ENCODE results near the gene MAFF. TPM values are rescaled to one million over a fixed set of nuclear protein-coding genes. Genes with fewer than 3 reads are reported as not detected.

The MAFF gene
- polyA plus RNA-seq, 1 of the 3 experiments (the other 2 are of a cell fraction) = 7.9 TPM

- no peak for DNase-seq
- no peaks in the 10 kb centered on the region for H4K20me1 ChIP-seq (ENCODE audit: insufficient read depth)
- TF ChIP-seq RXRA (IDR thresholded peaks at IDR 0.05; ENCODE audit: borderline replicate concordance, low read depth) (no peak), RAD21 (IDR thresholded peaks at IDR 0.05; ENCODE audit: low read length) (no peak), USF2 (IDR thresholded peaks at IDR 0.05; ENCODE audit: borderline replicate concordance, low read depth, low read length) (no peak), FOXJ3 (CRISPR knock-in tag; IDR thresholded peaks at IDR 0.05) (no peak), CTCF (IDR thresholded peaks at IDR 0.05) (no peak), POLR2AphosphoS5 (IDR thresholded peaks at IDR 0.05; ENCODE audit: low read depth, low read length) (no peak), MXI1 (IDR thresholded peaks at IDR 0.05; ENCODE audit: low read depth, low read length) (no peak)
- TF ChIP-seq, protein P1, sequence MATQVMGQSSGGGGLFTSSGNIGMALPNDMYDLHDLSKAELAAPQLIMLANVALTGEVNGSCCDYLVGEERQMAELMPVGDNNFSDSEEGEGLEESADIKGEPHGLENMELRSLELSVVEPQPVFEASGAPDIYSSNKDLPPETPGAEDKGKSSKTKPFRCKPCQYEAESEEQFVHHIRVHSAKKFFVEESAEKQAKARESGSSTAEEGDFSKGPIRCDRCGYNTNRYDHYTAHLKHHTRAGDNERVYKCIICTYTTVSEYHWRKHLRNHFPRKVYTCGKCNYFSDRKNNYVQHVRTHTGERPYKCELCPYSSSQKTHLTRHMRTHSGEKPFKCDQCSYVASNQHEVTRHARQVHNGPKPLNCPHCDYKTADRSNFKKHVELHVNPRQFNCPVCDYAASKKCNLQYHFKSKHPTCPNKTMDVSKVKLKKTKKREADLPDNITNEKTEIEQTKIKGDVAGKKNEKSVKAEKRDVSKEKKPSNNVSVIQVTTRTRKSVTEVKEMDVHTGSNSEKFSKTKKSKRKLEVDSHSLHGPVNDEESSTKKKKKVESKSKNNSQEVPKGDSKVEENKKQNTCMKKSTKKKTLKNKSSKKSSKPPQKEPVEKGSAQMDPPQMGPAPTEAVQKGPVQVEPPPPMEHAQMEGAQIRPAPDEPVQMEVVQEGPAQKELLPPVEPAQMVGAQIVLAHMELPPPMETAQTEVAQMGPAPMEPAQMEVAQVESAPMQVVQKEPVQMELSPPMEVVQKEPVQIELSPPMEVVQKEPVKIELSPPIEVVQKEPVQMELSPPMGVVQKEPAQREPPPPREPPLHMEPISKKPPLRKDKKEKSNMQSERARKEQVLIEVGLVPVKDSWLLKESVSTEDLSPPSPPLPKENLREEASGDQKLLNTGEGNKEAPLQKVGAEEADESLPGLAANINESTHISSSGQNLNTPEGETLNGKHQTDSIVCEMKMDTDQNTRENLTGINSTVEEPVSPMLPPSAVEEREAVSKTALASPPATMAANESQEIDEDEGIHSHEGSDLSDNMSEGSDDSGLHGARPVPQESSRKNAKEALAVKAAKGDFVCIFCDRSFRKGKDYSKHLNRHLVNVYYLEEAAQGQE (IDR thresholded peaks at IDR 0.05; ENCODE audit: low read depth, low read length) = no peak
- TF ChIP-seq, protein P2, sequence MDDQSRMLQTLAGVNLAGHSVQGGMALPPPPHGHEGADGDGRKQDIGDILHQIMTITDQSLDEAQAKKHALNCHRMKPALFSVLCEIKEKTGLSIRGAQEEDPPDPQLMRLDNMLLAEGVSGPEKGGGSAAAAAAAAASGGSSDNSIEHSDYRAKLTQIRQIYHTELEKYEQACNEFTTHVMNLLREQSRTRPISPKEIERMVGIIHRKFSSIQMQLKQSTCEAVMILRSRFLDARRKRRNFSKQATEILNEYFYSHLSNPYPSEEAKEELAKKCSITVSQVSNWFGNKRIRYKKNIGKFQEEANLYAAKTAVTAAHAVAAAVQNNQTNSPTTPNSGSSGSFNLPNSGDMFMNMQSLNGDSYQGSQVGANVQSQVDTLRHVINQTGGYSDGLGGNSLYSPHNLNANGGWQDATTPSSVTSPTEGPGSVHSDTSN (IDR thresholded peaks at IDR 0.05) = no peak
- H3K36me3 ChIP-seq (replicated peaks in 1 of 2; ENCODE audit: control insufficient read depth in 1 of 2, insufficient read depth in 2 of 2, low read length in 1 of 2) = peaks cover 0 to 8% of the 10 kb centered on the region in 2 experiments
- H3K79me2 ChIP-seq (ENCODE audit: insufficient read depth) = peaks cover 9% of the 10 kb centered on the region
- H3K9ac ChIP-seq = no peak overlapping the region
- ChIA-PET CTCF (no interaction called here), POLR2A (no interaction called here)
- no peaks in the 10 kb centered on the region for H3K9me3 ChIP-seq
- no peak overlapping the region for H3K4me3 ChIP-seq (ENCODE audit: low read depth in 2 of 2, low read length in 1 of 2)
- H2AFZ ChIP-seq (ENCODE audit: low read depth) = no peak overlapping the region
- WGBS (ENCODE audit: low lambda C conversion rate) = 87% methylated on average over 11 of the region's 14 CpGs
- H3K9me2 ChIP-seq = no peaks in the 10 kb centered on the region
- peaks cover 4% of the 10 kb centered on the region for H3F3A ChIP-seq (replicated peaks; ENCODE audit: insufficient read depth)
- H3K4me1 ChIP-seq (ENCODE audit: control insufficient read depth in 1 of 2, insufficient read depth in 2 of 2, low read depth in 1 of 2, low read length in 1 of 2) = peaks cover 8 to 14% of the 10 kb centered on the region in 2 experiments; a peak in 2 of 4 replicates
- no peaks in the 10 kb centered on the region for H3K27me3 ChIP-seq (ENCODE audit: insufficient read depth)
- H3K4me2 ChIP-seq = no peak overlapping the region
- H3K27ac ChIP-seq (ENCODE audit: low read depth in 2 of 2, low read length in 1 of 2) = no peak overlapping the region
Observed at GRCh38 chr22:38235240-38235850, 33.6 kb downstream of the MAFF start.
